KMS-11 (cell line): ENCODE data around the gene ZFYVE28.
"Not testable (repeated sequence)": the region's sequence is repeated elsewhere in the genome, so short reads cannot be mapped to it uniquely, and the experiment has no call there.

Experiments used
- H2AFZ ChIP-seq: fragments of 200-600 bp; sonication (generic); 2 replicates; pipeline ENCODE4 v1.6.1; 2016; ENCODE audit warnings: antibody characterized with exemption, mixed run types, low read depth
- H3K27ac ChIP-seq: fragments of 200-600 bp; sonication (generic); 2 replicates; pipeline ENCODE4 v1.6.1; 2016; ENCODE audit warnings: mild to moderate bottlenecking, mixed run types
- H3K27me3 ChIP-seq: fragments of 200-600 bp; sonication (generic); 2 replicates; pipeline ENCODE4 v1.6.1; 2017; ENCODE audit warnings: mild to moderate bottlenecking, low read depth, mixed run types, moderate library complexity; ENCODE audit not compliant: insufficient read depth
- H3K36me3 ChIP-seq: fragments of 200-600 bp; sonication (generic); 2 replicates; pipeline ENCODE4 v1.6.1; 2017; ENCODE audit warnings: mild to moderate bottlenecking, mixed run types; ENCODE audit not compliant: insufficient read depth
- H3K4me1 ChIP-seq: fragments of 200-600 bp; sonication (generic); 2 replicates; pipeline ENCODE4 v1.6.1; 2016; ENCODE audit warnings: mild to moderate bottlenecking, low read depth, mixed run types; ENCODE audit not compliant: poor library complexity, severe bottlenecking
- H3K4me2 ChIP-seq: fragments of 200-600 bp; sonication (generic); 2 replicates; pipeline ENCODE4 v1.7.0; 2016; ENCODE audit warnings: mild to moderate bottlenecking, mixed run types
- H3K4me3 ChIP-seq: fragments of 200-600 bp; sonication (generic); IDR thresholded peaks from 2 replicates; pipeline ENCODE4 v1.6.1; 2017; ENCODE audit warnings: low read depth, low read length, mixed read lengths; ENCODE audit not compliant: insufficient read depth
- H3K79me2 ChIP-seq: fragments of 200-600 bp; sonication (generic); 2 replicates; pipeline ENCODE4 v1.6.1; 2016; ENCODE audit warnings: low read depth, mixed run types; ENCODE audit not compliant: insufficient read depth
- H3K9ac ChIP-seq: fragments of 200-600 bp; sonication (generic); 2 replicates; pipeline ENCODE4 v1.6.1; 2016; ENCODE audit warnings: mild to moderate bottlenecking, mixed run types
- H4K20me1 ChIP-seq: fragments of 200-600 bp; sonication (generic); 2 replicates; pipeline ENCODE4 v1.6.1; 2016; ENCODE audit warnings: mild to moderate bottlenecking, mixed run types; ENCODE audit not compliant: insufficient read depth
- TF ChIP-seq, protein P1 (sequence below): fragments of 200-600 bp; sonication (generic); conservative IDR thresholded peaks from 2 replicates; pipeline ENCODE4 v1.6.1; 2017; ENCODE audit warnings: low read depth, mild to moderate bottlenecking, antibody characterized with exemption, low read length, moderate library complexity, mixed read lengths

ZFYVE28 gene

DNA sequence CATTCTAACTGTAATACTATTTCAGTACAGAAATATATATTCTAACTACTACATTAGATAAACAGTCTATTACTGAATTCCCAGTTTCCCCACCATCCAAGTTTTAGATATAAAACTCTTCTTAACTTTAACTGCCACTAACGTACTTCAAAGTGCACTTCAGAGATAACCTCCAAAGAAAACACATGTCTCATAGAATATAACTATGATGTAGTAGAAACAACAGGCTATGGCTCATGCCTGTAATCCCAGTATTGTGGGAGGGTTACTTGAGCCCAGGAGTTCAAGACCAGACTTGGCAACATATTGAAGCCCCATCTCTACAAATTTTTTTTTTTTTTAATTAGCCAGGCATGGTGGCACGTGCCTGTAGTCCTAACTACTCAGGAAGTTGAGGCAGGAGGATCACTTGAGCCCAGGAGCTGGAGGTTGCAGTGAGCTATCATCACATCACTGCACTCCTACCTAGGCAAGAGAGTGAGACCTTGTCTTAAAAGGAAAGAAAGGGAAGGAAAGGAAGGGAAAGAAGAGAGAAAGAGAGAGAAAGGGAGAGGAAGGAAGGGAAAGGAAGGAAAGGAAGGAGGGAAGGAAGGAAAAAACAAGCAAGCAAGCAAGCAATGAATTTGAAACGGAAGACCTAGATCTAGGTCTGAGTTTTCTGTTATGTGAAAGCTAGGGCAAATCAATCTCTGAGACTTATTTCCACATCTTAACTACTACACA is 181.3 kb downstream of the ZFYVE28 start:
- peaks cover 34% of the 10 kb centered on the region for H3K79me2 ChIP-seq
- H3K27ac ChIP-seq: no peak overlapping the region
- H3K9ac ChIP-seq: no peak overlapping the region
- H3K4me2 ChIP-seq: no peak overlapping the region
- H3K4me3 ChIP-seq: no peak overlapping the region
- H3K27me3 ChIP-seq: no peaks in the 10 kb centered on the region
- TF ChIP-seq, protein P1, sequence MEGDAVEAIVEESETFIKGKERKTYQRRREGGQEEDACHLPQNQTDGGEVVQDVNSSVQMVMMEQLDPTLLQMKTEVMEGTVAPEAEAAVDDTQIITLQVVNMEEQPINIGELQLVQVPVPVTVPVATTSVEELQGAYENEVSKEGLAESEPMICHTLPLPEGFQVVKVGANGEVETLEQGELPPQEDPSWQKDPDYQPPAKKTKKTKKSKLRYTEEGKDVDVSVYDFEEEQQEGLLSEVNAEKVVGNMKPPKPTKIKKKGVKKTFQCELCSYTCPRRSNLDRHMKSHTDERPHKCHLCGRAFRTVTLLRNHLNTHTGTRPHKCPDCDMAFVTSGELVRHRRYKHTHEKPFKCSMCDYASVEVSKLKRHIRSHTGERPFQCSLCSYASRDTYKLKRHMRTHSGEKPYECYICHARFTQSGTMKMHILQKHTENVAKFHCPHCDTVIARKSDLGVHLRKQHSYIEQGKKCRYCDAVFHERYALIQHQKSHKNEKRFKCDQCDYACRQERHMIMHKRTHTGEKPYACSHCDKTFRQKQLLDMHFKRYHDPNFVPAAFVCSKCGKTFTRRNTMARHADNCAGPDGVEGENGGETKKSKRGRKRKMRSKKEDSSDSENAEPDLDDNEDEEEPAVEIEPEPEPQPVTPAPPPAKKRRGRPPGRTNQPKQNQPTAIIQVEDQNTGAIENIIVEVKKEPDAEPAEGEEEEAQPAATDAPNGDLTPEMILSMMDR: no peak
- H3K4me1 ChIP-seq: peaks cover 28% of the 10 kb centered on the region
- no peaks in the 10 kb centered on the region for H4K20me1 ChIP-seq
- H2AFZ ChIP-seq: no peak overlapping the region
- H3K36me3 ChIP-seq: peaks cover 6% of the 10 kb centered on the region; the same call in 1 of the 2 replicates

DNA sequence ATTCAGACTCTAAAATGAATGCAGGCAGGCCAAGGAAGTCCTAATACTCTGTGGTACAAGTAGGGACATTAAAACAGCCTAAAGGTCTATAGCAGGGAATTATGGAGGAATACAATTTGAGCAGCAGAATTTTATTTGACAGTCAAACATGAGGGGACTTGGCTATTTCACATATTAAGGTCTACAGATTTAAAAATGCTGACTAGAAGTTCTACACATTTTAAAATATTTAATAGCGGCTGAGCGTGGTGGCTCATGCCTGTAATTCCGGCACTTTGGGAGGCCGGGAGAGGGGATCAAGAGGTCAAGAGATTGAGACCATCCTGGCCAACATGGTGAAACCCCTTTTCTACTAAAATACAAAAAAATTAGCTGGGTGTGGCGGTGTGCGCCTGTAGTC is 187.4 kb downstream of the ZFYVE28 start:
- H3K4me2 ChIP-seq: no peak overlapping the region
- H3K27ac ChIP-seq: no peak overlapping the region
- no peak overlapping the region for H3K4me3 ChIP-seq
- H3K4me1 ChIP-seq: no peaks in the 10 kb centered on the region
- no peaks in the 10 kb centered on the region for H3K27me3 ChIP-seq
- H3K79me2 ChIP-seq: no peaks in the 10 kb centered on the region
- no peaks in the 10 kb centered on the region for H3K36me3 ChIP-seq
- no peaks in the 10 kb centered on the region for H4K20me1 ChIP-seq
- TF ChIP-seq, protein P1: no peak
- no peak overlapping the region for H2AFZ ChIP-seq
- no peak overlapping the region for H3K9ac ChIP-seq

DNA sequence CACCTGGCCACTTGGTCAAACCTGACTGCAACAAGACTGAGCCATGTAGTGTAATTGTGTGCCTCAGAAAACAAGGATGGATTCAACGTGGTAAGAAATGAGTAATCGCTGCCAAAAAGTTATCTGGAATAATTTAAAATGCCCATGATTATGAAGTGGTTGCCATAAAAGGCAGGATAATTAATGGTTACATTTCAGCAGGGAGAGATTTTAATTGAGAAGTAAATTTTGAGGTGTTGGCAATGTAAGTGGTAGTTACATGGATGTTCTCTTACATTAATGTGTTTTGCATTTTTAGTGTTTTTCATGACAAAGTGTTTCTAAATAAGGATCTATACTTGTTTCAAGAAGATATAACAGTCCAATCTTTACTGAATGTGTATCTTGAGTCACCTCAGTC is 192.2 kb downstream of the ZFYVE28 start:
- Histone ChIP-seq H3K27ac (no peak overlapping the region), H3K27me3 (no peaks in the 10 kb centered on the region), H4K20me1 (no peaks in the 10 kb centered on the region), H2AFZ (no peak overlapping the region), H3K4me1 (peaks cover 22% of the 10 kb centered on the region), H3K4me3 (no peak overlapping the region), H3K36me3 (no peaks in the 10 kb centered on the region), H3K4me2 (no peak overlapping the region), H3K9ac (no peak overlapping the region), H3K79me2 (no peaks in the 10 kb centered on the region)
- TF ChIP-seq, protein P1: no peak

DNA sequence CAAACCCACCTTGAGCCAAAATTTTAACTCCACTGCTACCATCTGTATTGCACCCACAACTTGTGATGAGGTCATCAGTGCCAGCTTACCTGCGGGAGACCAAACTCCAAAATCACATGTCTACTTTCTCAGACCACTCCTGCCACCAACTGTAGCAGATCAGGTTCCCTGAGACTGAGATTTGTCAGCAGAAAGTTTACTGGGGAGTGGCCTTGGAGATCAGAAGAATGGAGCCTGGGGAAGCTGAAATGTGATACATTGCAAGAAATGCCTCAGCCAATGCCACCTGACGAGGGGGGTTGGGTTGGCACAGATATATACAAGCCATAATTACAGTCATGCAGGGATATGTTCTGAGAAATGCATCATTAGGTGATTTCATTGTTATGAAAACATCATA is 195.6 kb downstream of the ZFYVE28 start:
- TF ChIP-seq, protein P1: no peak

DNA sequence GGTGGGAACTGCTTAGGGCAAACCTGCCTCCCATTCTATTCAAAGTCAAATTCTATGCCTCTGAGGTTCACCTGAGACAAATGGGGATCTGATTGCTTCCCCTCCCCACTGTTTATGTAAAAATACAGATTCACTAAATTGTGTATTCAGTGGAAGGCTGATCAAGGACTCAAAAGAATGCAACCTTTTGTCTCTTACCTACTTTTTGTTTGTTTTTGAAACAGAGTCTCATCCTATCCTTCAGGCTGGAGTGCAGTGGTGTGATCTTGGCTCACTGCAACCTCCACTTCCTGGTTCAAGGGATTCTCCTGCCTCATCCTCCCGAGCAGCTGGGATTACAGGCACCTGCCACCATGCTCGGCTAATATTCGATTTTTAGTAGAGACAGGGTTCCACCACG is 197.1 kb downstream of the ZFYVE28 start:
- H3K27ac ChIP-seq, H3K9ac ChIP-seq, H3K27me3 ChIP-seq, H3K79me2 ChIP-seq, H3K36me3 ChIP-seq, H2AFZ ChIP-seq, H3K4me2 ChIP-seq, H3K4me3 ChIP-seq, H4K20me1 ChIP-seq: not testable (repeated sequence)
- peaks cover 35% of the 10 kb centered on the region for H3K4me1 ChIP-seq

More for the DNA sequence above, 195.6 kb downstream of the ZFYVE28 start:
- H3K9ac ChIP-seq: no peak overlapping the region
- H3K4me3 ChIP-seq: no peak overlapping the region
- H4K20me1 ChIP-seq: no peaks in the 10 kb centered on the region
- no peaks in the 10 kb centered on the region for H3K36me3 ChIP-seq
- no peaks in the 10 kb centered on the region for H3K79me2 ChIP-seq
- no peak overlapping the region for H2AFZ ChIP-seq
- H3K4me1 ChIP-seq: peaks cover 32% of the 10 kb centered on the region
- no peaks in the 10 kb centered on the region for H3K27me3 ChIP-seq
- no peak overlapping the region for H3K27ac ChIP-seq
- no peak overlapping the region for H3K4me2 ChIP-seq
